Measurements from ENCODE around the gene TPI1. TPM values are rescaled to one million over a fixed set of nuclear protein-coding genes. Genes with fewer than 3 reads are reported as not detected.

The TPI1 gene
- total RNA-seq, 1 donor from 2014 or later: 722 TPM

DNA sequence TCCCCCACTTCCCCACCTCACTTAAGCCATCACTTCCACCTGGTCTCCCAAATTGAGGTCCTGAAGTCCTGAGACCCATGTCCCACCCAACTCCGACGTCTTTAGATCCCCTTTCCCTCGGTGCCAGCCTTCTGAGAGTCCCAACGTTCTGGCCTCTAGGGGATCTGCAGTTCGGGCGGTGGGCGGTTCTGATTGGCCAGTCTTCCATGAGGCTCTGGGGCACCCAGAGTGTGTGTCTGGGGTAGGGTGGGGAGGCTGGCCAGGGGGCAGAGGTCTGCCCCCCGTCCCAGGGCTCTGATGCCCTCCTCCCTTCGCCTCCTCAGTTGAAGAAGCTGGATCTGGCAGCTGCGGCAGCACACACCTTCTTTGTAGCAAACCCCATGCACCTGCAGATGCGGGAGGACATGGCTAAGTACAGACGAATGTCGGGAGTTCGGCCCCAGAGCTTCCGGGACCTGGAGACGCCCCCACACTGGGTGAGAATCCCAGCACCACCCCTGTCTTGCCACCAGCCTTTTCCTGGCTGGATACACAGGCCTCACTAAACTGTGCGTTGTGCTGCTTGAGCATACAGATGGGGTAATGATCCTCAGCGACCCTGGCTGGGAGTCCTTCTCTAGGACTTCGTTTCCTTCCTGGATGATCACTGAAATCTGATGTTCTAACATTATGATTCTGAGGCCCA lies 37.7 kb upstream of the TPI1 start:
- TF ChIP-seq, protein P1, sequence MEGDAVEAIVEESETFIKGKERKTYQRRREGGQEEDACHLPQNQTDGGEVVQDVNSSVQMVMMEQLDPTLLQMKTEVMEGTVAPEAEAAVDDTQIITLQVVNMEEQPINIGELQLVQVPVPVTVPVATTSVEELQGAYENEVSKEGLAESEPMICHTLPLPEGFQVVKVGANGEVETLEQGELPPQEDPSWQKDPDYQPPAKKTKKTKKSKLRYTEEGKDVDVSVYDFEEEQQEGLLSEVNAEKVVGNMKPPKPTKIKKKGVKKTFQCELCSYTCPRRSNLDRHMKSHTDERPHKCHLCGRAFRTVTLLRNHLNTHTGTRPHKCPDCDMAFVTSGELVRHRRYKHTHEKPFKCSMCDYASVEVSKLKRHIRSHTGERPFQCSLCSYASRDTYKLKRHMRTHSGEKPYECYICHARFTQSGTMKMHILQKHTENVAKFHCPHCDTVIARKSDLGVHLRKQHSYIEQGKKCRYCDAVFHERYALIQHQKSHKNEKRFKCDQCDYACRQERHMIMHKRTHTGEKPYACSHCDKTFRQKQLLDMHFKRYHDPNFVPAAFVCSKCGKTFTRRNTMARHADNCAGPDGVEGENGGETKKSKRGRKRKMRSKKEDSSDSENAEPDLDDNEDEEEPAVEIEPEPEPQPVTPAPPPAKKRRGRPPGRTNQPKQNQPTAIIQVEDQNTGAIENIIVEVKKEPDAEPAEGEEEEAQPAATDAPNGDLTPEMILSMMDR (IDR thresholded peaks at IDR 0.05; ENCODE audit: insufficient read depth, low read depth, low read length): peak; percentile 12
- no peak for TF ChIP-seq EZH2 (IDR thresholded peaks at IDR 0.05; ENCODE audit: insufficient read depth, low read length)
- no peaks in the 10 kb centered on the region for H3K9me3 Mint-ChIP-seq (ENCODE audit: unreplicated experiment)
- peaks cover 6% of the 10 kb centered on the region for H3K36me3 Mint-ChIP-seq (ENCODE audit: low read depth, unreplicated experiment)
- DNase-seq (ENCODE audit: low read depth) (peak; percentile 31), FAIRE-seq (no peak)
- Histone ChIP-seq H3K4me2 (ENCODE audit: low read length) (peak overlapping the region; percentile 85), H3K4me1 (ENCODE audit: insufficient read depth, low read length) (peaks cover 19% of the 10 kb centered on the region), H3K9me3 (ENCODE audit: insufficient read depth, low read depth, low read length) (no peaks in the 10 kb centered on the region), H4K20me1 (ENCODE audit: insufficient read depth, low read length) (peaks cover 10% of the 10 kb centered on the region), H3K27ac (ENCODE audit: low read depth, low read length) (peak overlapping the region; percentile 80), H3K9ac (ENCODE audit: low read length) (peak overlapping the region; percentile 96), H3K4me3 (ENCODE audit: insufficient read depth, low read depth, low read length) (peak overlapping the region; percentile 71), H3K79me2 (ENCODE audit: insufficient read depth, low read length) (peaks cover 29% of the 10 kb centered on the region), H3K27me3 (ENCODE audit: insufficient read depth, low read length) (no peaks in the 10 kb centered on the region), H3K36me3 (ENCODE audit: insufficient read depth, low read length) (peaks cover 17% of the 10 kb centered on the region), H2AFZ (ENCODE audit: low read depth, low read length) (peak overlapping the region; percentile 63)
- peak overlapping the region; percentile 98 for H3K4me3 Mint-ChIP-seq (ENCODE audit: unreplicated experiment)
- H3K27ac Mint-ChIP-seq (ENCODE audit: unreplicated experiment): peak overlapping the region; percentile 96
- H3K27me3 Mint-ChIP-seq (ENCODE audit: low read depth, unreplicated experiment): no peaks in the 10 kb centered on the region
- H3K4me1 Mint-ChIP-seq (ENCODE audit: low read depth, unreplicated experiment): peaks cover 13% of the 10 kb centered on the region

DNA sequence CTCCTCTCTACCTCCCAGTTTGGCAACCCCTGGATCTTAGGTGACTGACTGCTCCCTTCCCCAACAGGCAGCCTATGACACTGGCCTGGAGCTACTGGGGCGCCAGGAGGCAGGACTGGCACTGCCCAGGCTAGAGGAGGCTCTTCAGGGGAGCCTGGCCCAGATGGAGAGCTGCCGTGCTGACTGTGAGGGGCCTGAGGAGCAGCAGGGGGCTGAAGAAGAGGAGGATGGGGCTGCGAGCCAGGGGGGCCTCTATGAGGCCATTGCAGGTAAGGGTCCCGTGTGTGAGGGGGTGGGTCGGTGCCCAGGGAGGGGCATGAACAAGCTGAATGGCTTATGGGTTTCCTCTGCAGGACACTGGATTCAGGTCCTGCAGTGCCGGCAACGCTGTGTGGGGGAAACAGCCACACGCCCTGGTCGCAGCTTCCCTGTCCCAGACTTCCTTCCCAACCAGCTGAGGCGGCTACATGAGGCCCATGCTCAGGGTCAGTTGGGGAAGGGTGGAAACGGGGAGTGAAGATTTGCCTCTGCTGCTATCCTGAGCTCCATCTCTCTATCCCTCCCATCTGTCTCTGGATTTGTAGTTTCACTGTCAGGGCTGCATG lies 36.9 kb upstream of the TPI1 start:
- Mint-ChIP-seq H3K9me3 (ENCODE audit: unreplicated experiment) (no peaks in the 10 kb centered on the region), H3K4me1 (ENCODE audit: low read depth, unreplicated experiment) (peaks cover 7% of the 10 kb centered on the region), H3K36me3 (ENCODE audit: low read depth, unreplicated experiment) (peaks cover 5% of the 10 kb centered on the region), H3K4me3 (ENCODE audit: unreplicated experiment) (peak overlapping the region; percentile 98), H3K27ac (ENCODE audit: unreplicated experiment) (peak overlapping the region; percentile 69), H3K27me3 (ENCODE audit: low read depth, unreplicated experiment) (no peaks in the 10 kb centered on the region)
- no peak overlapping the region for H3K27ac ChIP-seq (ENCODE audit: low read depth, low read length)
- peak overlapping the region; percentile 85 for H3K4me2 ChIP-seq (ENCODE audit: low read length)
- no peak overlapping the region for H3K4me3 ChIP-seq (ENCODE audit: insufficient read depth, low read depth, low read length)
- FAIRE-seq (no peak), DNase-seq (ENCODE audit: low read depth) (no peak)
- H3K36me3 ChIP-seq (ENCODE audit: insufficient read depth, low read length): peaks cover 17% of the 10 kb centered on the region
- peaks cover 29% of the 10 kb centered on the region for H3K79me2 ChIP-seq (ENCODE audit: insufficient read depth, low read length)
- H3K4me1 ChIP-seq (ENCODE audit: insufficient read depth, low read length): peaks cover 14% of the 10 kb centered on the region
- peak overlapping the region; percentile 96 for H3K9ac ChIP-seq (ENCODE audit: low read length)
- H2AFZ ChIP-seq (ENCODE audit: low read depth, low read length): no peak overlapping the region
- H3K9me3 ChIP-seq (ENCODE audit: insufficient read depth, low read depth, low read length): no peaks in the 10 kb centered on the region
- peaks cover 14% of the 10 kb centered on the region for H4K20me1 ChIP-seq (ENCODE audit: insufficient read depth, low read length)
- no peaks in the 10 kb centered on the region for H3K27me3 ChIP-seq (ENCODE audit: insufficient read depth, low read length)
- TF ChIP-seq EZH2 (IDR thresholded peaks at IDR 0.05; ENCODE audit: insufficient read depth, low read length): no peak
- TF ChIP-seq, protein P1 (IDR thresholded peaks at IDR 0.05; ENCODE audit: insufficient read depth, low read depth, low read length): no peak

DNA sequence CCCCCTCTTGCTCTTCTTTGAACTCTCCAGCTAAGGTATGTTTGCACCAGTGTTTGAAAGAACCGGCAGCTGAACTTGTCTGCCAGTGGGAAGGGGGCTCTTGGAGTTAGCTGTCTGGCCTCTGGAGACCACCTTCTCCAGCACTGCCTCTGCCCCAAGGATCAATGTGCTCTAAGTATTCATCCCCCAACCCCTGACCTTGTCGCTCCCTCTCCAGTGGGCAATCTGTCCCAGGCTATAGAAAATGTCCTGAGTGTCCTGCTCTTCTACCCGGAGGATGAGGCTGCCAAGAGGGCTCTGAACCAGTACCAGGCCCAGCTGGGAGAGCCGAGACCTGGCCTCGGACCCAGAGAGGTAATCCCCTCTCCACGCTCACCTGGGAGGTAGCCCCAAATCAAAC lies 36.3 kb upstream of the TPI1 start:
- Mint-ChIP-seq H3K4me3 (ENCODE audit: unreplicated experiment) (peak overlapping the region; percentile 72), H3K9me3 (ENCODE audit: unreplicated experiment) (no peaks in the 10 kb centered on the region)
- DNase-seq (ENCODE audit: low read depth): no peak

More for the DNA sequence above, 36.3 kb upstream of the TPI1 start:
- peaks cover 29% of the 10 kb centered on the region for H3K79me2 ChIP-seq (ENCODE audit: insufficient read depth, low read length)
- Mint-ChIP-seq H3K27ac (ENCODE audit: unreplicated experiment) (no peak overlapping the region), H3K36me3 (ENCODE audit: low read depth, unreplicated experiment) (peaks cover 5% of the 10 kb centered on the region), H3K4me1 (ENCODE audit: low read depth, unreplicated experiment) (peaks cover 5% of the 10 kb centered on the region), H3K27me3 (ENCODE audit: low read depth, unreplicated experiment) (no peaks in the 10 kb centered on the region)
- H3K4me1 ChIP-seq (ENCODE audit: insufficient read depth, low read length): peaks cover 14% of the 10 kb centered on the region
- peaks cover 19% of the 10 kb centered on the region for H4K20me1 ChIP-seq (ENCODE audit: insufficient read depth, low read length)
- H3K4me3 ChIP-seq (ENCODE audit: insufficient read depth, low read depth, low read length): no peak overlapping the region
- peaks cover 18% of the 10 kb centered on the region for H3K36me3 ChIP-seq (ENCODE audit: insufficient read depth, low read length)
- H2AFZ ChIP-seq (ENCODE audit: low read depth, low read length): no peak overlapping the region
- TF ChIP-seq, protein P1 (IDR thresholded peaks at IDR 0.05; ENCODE audit: insufficient read depth, low read depth, low read length): no peak
- TF ChIP-seq EZH2 (IDR thresholded peaks at IDR 0.05; ENCODE audit: insufficient read depth, low read length): no peak
- FAIRE-seq: no peak
- no peak overlapping the region for H3K4me2 ChIP-seq (ENCODE audit: low read length)
- no peak overlapping the region for H3K27ac ChIP-seq (ENCODE audit: low read depth, low read length)
- H3K27me3 ChIP-seq (ENCODE audit: insufficient read depth, low read length): no peaks in the 10 kb centered on the region
- H3K9me3 ChIP-seq (ENCODE audit: insufficient read depth, low read depth, low read length): no peaks in the 10 kb centered on the region
- no peak overlapping the region for H3K9ac ChIP-seq (ENCODE audit: low read length)

Measured in astrocyte (in vitro differentiated cells and primary cell).